GM18909 (cell line): ENCODE results near the gene SRSF3.
"Not testable (repeated sequence)": the region's sequence is repeated elsewhere in the genome, so short reads cannot be mapped to it uniquely, and the experiment has no call there.

Experiments used
- ATAC-seq: cut with Tn5 transposase; IDR thresholded peaks from one replicate; pipeline ENCODE4 v1.9.1; 2021; ENCODE audit warnings: mild to moderate bottlenecking; ENCODE audit not compliant: unreplicated experiment, poor library complexity

SRSF3 gene

GRCh38 chr6:36603222-36604089 lies 9.3 kb downstream of the SRSF3 start:
- ATAC-seq, result no peak

- no peak for ATAC-seq
Observed at GRCh38 chr6:36604090-36605060, 10.2 kb downstream of the SRSF3 start.

DNA sequence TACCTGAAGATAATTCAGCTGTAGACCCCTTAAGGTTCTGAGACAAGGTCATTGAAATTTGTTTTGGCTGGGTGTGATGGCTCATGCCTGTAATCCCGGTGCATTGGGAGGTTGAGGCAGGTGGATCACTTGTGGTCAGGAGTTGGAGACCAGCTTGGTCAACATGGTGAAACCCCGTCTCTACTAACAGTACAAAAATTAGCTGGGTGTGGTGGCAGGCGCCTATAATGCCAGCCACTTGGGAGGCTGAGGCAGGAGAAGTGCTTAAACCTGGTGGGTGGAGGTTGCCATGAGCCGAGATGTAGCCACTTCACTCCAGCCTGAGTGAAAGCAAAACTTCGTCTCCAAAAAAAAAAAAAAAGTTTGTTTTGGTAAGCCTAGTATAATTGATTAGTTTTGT lies 11.0 kb downstream of the SRSF3 start:
- ATAC-seq, result no peak

GRCh38 chr6:36605560-36606391 lies 11.6 kb downstream of the SRSF3 start:
- no peak for ATAC-seq

DNA sequence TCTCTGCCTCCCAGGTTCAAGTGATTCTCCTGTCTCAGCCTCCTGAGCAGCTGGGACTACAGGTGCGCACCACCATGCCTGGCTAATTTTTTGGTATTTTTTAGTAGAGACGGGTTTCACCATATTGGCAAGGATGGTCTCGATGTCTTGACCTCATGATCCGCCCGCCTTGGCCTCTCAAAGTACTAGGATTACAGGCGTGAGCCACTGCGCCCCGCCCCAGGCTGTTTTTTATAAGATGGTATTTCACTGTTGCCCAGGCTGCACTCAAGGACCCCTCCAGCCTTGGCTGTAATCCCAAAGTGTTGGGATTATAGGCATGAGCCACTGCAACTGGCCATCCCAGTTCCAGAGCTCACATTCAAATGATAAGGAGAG lies 13.1 kb downstream of the SRSF3 start:
- not testable (repeated sequence) for ATAC-seq

DNA sequence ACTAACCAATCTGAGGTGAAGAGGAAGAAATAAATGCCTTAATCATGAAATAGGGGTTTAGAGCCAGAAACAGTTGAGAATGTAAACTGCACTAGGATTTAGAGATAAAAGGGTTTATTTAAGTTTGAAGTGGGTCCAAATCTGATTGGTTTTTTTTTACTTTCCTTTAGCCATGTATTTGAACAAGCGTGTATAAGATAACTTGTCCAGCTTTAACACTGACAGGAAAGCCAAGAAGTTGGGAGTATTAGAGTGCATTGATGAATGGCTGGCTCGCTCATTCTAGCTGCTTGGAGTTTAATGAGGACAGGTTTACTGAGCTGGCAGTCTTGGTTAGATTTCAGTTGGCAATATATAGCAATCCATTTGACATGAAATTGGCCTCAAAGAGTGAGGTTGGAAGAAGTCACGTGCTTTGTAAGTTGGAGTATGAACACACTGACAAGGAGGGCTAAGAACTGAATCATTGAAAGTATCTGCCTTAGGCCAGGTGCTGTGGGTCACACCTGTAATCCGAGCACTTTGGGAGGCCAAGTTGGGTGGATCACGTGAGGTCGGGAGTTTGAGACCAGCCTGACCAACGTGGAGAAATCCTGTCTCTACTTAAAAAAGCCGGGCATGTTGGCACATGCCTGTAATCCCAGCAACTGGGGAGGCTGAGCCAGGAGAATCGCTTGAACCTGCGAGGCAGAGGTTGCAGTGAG lies 13.7 kb downstream of the SRSF3 start:
- ATAC-seq, result no peak

DNA sequence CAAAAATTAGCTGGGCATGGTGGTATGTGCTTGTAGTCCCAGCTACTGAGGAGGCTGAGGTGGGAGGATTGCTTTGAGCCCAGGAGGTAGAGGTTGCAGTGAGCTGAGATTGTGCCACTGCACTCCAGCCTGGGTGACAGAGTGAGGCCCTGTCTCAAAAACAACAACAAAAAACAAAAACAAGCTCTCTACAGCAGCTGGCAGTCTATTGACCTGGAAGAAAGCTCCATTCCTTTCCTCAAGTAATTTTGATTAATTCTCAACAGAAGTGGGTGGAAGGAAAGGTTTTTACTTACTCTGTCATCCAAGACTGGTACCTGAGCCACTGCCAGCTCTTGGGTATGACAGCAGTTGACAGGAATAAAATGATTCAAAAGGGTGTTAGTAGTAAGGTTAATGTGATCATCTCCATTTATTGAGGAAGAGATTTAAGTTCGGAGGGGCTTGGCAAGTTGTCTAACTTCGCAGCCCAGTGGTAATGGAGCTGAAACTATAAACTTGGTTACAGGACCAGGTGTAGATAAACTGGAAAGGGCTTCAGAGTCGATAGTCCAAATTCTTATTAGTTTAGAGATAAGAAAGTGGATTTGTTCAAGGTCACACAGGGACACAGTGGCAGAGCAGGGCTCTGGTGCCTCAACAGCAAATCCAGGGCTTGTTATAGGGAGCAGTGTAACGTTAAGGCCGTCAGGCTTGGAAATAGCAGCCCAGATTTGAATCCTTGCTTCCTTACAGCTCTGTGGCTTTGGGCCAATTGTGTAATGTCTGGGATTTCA lies 14.8 kb downstream of the SRSF3 start:
- ATAC-seq, result no peak

- no peak for ATAC-seq
Observed at GRCh38 chr6:36609582-36609981, 15.4 kb downstream of the SRSF3 start.

GRCh38 chr6:36610041-36610955 lies 16.1 kb downstream of the SRSF3 start:
- ATAC-seq, result no peak

- no peak for ATAC-seq
Observed at GRCh38 chr6:36610956-36611336, 16.8 kb downstream of the SRSF3 start.

- not testable (repeated sequence) for ATAC-seq
Observed at GRCh38 chr6:36611679-36612078, 17.5 kb downstream of the SRSF3 start.

DNA sequence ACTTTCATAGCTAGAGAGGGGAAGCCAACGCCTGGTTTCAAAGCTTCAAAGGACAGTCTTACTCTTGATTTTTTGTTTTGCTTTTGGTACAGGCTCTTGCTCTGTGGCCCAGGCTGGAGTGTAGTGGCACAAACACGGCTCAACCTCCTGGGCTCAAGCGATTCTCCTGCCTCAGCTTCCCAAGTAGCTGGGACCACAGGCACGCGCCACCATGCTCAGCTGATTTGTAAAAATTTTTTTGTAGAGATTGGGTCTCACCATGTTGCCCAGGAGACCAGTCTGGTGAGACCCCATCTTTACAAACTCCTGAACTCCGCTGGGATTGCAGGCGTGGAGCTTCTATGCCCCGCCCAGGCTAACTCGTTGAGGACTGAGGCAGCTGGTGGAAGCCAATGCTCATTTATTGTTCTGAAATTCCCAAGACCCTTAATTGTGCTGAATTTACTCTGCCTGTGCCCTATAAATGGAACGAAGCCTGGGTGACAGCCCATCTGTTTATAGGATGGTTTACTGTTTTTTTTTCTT lies 18.0 kb downstream of the SRSF3 start:
- ATAC-seq, result no peak

DNA sequence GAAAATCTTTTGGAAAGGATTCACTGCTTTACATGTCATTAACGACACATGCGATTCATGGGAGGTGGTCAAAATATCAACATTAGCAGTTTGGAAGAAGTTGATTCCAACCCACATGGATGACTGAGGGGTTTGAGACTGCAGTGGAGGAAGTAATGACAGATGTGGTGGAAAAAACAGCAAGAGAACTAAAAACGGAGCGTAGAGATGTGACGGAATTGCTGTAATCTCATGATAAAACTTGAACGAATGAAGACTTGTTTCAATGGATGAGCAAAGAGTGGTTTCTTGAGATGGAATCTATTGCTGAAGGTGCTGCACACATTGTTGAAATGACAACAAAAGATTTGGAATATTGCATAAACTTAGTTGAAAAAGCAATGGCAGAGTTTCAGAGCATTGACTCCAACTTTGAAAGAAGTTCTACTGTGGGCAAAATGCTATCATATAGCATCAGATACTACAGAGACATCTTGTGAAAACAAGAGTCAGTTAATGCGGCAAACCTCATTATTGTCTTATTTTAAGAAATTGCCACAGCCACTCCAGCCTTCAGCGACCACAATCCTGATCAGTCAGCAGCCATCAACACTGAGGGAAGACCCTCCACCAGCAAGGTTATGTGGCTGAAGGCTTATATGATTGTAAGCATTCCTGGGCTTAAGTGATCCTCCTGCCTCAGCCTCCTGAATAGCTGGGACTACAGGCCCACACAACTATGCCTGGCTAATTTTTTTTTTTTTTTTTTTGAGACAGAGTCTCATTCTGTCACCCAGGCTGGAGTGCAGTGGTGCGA lies 19.2 kb downstream of the SRSF3 start:
- no peak for ATAC-seq

DNA sequence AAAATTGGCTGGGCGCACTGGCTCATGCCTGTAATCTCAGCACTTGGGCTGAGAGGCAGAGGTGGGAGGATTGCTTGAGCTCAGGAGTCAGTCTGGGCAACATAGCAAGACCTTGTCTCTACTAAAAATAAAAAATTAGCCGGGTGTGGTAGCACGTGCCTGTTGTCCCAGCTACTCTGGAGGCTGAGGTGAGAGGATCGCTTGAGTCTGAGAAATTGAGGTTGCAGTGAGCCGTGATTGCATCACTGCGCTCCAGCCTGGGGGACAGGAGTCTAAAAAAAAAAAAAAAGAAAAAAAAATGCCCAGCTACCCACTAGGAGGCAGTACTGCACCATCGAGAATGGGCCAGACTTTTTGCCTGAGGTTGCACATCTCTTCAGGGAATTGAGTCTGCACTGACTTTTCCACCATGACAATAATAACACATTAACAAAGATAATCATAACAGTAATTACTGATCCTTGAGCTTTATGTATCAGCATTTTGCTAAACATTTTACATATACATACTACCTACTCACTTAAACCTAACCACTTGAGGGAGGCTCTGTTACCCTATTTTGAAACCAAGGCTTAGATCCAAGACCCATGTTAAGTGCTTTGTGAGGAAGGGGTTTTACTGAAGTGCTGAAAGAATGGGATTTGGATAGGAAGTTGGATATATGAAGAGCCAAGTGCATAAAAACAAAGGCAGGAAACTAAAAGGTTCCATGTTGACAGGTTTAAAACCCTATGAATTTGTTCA lies 21.0 kb downstream of the SRSF3 start:
- ATAC-seq, result no peak

- no peak for ATAC-seq
Observed at GRCh38 chr6:36616893-36617521, 22.8 kb downstream of the SRSF3 start.
